Stimulated activated CD8-positive, alpha-beta memory T cell treated with anti-CD3 and anti-CD28 coated beads, Interleukin-4, amount 100 ng/mL, for 48 hours (primary cell): Measurements from ENCODE around the gene SCO2.
"Not testable (repeated sequence)": the region's sequence is repeated elsewhere in the genome, so short reads cannot be mapped to it uniquely, and the experiment has no call there.

Source experiments
- DNase-seq: peaks from one replicate; pipeline ENCODE4 v3.0.0-alpha.2; 2020

Gene SCO2

DNA sequence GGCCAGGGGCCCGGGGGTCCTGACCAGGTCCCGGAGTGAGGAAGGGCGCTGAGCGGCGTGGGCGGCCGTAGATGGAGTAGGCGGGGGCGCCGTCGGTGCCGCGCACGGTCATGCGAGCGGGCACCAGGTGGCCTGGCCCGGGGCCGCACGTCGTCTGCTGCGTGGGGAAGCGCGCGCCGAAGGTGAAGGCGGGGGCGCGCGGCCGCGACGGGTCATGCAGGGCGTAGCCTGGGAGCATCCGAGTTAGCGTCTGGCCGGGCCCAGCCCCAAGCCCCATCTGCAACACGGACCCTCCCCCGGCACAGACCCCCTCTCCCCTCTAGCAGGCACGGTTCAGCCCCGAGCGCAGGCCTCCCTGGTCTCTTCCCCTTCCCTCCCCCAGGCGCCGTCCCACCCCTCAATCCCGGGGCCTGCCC, 6.2 kb upstream of the SCO2 start:
- peak; percentile 80 for DNase-seq

DNA sequence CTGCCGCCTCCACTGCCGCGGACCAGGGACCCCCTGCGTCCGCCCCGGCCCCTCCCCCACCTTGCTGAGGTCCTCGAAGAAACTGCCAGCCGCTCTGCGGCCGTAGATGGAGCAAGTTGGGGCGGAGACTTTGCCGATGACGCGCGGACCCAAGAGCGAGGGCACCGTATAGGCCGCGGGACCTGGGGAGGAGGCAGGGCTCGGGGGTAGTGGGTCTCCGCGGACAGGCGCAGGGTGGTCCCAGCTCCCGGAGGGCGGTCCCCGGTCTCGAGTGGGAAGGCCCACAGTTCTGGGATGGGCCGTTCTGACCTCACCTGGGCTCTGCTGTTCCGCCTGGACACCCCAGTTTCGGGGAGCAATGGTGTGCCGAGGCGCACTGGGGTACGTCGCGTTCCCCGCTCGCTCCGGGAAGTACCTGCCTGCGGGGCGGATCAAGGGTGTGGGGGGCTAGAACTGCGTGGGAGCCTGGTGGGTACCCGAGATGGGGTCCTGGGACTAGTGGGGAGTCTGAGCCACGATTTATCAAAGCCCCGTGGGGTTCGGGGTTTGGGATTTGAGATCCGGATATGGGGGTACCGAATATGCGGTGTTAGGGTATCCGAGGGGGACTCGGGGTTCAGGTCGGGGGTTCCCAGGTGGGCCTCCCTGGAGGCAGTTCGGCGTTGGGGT, 5.6 kb upstream of the SCO2 start:
- DNase-seq, result peak; percentile 91

- no peak for DNase-seq
Measured at GRCh38 chr22:50530580-50530876, 5.1 kb upstream of the SCO2 start.

DNA sequence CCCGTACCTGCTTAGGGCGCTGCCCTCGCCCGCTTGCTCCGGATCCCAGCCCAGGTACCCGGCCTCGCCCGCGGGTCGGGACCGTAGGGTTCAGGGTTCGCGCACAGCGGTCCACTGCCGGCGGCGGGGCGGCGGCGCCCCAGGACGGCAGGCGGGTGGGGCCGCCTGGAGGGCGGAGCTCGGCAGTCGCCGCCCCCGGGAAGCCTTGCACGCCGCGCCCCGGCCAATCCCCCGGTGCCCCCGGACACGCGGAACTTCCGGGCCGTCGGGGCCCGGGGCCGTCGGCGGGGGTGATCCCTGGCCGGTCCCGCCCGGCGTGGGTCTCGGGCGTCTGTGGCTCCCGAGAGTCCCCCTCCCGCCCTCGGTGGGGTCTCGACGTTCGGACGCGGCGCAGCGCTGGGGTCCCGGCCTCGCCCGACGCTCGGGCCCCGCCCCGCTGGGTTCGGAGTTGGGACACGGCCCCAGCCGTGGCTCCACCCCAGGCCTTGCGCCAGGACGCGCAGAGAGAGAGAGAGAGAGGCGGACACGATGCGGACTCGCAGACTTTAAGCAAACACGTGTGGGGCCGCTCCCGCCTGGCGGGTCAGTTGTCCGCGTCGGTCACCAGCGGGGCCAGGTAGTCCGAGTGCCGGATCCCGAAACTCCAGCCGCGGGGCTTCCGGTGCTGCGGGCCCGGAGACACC, 4.6 kb upstream of the SCO2 start, which contains the start of gene TYMP:
TSS of gene TYMP (minus strand) at position 116 of the 683 bp plus-strand sequence. CDS start 303 bp downstream, outside the sequence.
- DNase-seq, result peak; percentile 82

- no peak for DNase-seq
Measured at GRCh38 chr22:50529416-50529896, 4.1 kb upstream of the SCO2 start.

DNA sequence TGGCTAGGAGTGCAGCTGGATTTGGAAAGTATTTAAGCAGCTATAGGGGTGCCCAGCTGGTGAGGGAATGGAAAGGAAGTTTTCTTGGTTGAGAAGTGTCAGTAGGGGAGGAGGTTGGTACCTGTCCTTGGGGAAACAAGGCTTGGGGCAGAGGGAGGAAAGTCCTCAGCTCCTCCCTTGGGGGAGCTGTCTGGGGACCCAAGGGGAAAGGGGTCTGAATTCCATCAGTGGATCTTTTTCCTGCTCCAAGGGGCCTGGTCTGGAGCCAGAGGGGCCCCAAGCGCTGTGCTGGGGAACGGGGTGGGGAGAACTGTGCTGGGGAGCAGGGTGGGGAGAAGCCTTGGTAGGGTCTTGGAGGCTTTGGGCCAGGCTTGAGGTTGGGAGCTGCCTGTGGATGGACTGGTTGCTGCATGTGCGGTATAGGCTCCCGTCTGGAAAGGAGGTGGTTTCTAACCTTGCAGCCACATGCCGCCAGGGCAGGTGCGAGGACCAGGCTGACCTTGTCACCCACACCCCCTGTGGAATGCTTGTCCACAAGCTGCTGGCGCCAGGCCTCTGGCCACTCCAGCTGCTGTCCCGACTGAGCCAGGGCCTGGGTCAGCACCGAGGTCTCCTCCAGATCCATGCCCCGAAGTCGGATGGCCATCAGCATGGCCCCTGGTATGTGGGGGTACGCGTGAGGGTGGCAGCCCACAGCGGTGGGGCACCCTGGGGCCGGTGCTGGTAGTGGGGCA, 3.5 kb upstream of the SCO2 start:
- no peak for DNase-seq

GRCh38 chr22:50527921-50528681, 2.7 kb upstream of the SCO2 start:
- DNase-seq, result no peak

DNA sequence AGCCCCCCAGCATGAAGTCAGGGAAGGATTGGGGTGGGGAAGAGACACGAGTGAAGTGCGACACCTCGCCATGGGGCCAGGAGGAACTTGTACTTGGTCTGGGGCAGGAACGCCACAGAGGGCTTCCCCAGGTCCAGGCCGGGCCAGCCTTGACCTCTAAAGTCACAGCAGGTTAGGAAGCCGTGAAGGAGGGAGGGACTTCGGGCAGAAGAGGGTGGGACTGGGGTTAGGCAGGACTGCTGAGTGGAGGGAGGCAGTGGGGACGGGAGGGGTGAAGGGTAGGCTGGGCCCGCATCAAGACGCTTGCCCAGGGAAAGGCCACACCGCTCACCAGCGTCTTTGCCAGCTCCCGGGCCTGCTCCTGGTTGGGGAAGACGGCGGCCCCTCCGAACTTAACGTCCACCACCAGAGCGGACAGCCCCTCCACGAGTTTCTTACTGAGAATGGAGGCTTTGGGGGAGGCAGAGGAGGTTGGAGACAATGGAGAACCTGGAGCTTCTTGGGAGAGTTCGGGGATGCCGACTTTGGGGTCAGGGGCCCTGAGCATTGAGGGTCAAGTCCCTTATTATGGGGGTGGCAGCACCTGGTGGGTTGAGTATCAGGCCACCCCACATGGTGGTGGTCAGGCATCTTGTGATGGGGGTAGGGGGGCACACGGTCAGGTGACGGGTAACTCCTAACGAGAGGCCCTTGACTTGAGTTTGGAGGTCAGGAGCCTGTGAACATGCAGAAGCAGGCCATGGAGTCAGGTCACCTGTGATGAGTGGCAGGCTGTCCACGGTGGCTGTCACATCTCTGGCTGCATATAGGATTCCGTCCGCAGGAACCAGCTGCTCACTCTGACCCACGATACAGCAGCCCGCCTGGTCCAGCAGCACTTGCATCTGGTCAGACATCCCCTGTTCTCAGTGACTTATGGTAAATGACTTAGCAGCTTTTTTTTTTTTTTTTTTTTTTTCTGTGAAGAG, 1.7 kb upstream of the SCO2 start:
- DNase-seq, result peak; percentile 73

- peak; percentile 91 for DNase-seq
Measured at GRCh38 chr22:50526108-50526833, 873 bp upstream of the SCO2 start.

DNA sequence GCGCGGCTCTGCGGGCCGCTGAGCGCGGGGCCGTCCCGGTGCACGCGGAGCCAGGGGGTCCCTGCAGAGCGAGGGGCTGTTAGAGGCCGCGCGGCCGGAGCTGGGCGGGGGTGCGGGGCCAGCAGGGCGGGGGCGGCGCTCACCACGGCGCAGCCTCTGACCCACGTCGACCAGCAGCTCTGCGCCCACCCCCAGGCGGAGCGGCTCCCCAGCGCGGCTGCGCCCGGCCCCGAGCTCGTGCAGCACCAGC, 385 bp upstream of the SCO2 start:
- DNase-seq, result no peak

- DNase-seq, result no peak
Measured at GRCh38 chr22:50524676-50525103, 708 bp downstream of the SCO2 start.

- no peak for DNase-seq
Measured at GRCh38 chr22:50523806-50524675, 1.4 kb downstream of the SCO2 start.

- no peak for DNase-seq
Measured at GRCh38 chr22:50523458-50523805, 2.0 kb downstream of the SCO2 start.

DNA sequence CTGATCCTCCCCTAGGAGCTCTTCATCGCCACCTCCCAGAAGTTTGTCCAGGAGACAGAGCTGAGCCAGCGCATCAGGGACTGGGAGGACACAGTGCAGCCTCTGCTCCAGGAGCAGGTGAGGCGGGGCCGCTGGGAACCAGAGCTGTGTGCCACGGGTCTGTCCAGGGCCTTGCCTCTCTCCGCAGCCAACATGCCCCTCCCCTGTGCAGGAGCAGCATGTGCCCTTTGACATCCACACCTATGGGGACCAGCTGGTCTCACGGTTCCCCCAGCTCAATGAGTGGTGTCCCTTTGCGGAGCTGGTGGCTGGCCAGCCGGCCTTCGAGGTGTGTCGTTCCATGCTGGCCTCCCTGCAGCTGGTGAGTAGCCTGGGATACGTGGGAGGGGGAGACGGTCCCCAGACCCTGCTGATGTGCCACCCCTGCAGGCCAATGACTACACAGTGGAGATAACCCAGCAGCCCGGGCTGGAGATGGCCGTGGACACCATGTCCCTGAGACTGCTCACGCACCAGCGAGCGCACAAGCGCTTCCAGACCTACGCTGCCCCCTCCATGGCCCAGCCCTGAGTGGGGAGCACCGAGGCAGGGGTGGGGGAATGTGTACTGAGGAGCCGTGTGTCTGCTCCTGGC, 2.5 kb downstream of the SCO2 start:
- no peak for DNase-seq

DNA sequence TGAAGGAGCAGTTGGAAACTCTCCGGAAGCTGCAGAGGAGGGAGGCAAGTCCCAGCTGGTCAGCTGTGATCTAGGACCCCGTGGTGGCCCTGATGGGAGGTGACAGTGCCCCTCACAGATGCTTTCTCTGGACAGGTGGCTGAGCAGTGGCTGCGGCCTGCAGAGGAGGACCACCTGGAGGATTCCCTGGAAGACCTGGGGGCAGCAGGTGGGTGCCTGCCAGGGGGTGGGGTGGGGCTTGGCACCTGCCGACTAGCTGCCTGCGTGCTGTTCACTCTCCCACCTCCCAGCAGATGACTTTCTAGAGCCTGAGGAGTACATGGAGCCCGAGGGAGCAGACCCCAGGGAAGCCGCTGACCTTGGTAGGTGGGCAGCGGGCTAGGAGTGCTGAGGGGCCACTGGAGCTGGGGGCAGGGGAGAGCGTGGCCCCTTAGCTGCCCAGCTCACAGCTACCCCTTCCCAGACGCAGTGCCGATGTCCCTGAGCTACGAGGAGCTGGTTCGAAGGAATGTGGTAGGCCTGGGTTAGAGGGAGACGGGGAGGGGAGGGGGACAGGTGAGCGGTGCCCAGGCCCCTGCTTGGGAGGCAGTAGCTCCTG, 3.1 kb downstream of the SCO2 start:
- DNase-seq, result no peak

GRCh38 chr22:50521710-50522109, 3.7 kb downstream of the SCO2 start:
- no peak for DNase-seq

DNA sequence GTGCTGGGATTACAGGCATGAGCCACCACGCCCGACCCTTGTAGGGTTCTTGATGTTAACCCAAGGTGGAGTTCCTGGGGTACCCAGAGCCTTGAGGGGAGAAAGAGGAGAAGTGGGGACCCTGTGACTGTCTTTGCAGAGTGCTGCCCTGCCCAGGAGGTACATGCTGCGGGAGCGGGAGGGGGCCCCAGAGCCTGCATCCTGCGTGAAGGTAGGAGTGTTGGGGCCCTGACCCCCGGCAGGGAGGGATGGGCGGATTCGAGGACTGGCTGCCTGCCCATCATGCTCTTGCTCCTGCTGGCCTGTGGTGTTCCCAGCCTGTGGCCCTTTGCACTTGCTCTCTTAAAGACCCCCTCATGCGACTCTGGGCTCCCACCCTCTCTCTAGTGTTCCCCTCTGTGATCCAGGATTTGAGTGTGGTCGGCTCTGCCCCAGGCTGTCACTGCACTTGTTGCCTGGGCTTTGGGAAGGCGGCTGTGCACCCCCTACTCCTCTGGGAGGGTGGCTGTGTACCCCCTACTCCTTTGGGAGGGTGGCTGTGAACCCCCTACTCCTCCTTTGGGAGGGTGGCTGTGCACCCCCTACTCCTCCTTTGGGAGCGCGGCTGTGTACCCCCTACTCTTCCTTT, 4.5 kb downstream of the SCO2 start:
- no peak for DNase-seq

DNA sequence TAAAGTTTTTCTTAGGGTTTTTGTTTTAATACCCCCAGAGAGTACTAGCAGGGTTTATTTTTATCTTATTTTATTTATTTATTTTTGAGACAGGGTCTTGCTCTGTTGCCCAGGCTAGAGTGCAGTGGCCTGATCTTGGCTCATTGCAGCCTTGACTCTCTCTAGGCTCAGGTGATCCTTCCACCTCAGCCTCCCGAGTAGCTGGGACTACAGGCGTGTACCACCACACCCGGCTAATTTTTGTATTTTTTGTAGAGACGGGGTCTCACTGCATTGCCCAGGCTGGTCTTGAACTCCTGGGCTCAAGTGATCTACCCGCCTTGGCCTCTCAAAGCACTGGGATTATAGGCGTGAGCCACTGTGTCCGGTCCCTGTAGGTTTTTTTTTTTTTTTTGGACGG, 5.2 kb downstream of the SCO2 start:
- DNase-seq, result not testable (repeated sequence)

DNA sequence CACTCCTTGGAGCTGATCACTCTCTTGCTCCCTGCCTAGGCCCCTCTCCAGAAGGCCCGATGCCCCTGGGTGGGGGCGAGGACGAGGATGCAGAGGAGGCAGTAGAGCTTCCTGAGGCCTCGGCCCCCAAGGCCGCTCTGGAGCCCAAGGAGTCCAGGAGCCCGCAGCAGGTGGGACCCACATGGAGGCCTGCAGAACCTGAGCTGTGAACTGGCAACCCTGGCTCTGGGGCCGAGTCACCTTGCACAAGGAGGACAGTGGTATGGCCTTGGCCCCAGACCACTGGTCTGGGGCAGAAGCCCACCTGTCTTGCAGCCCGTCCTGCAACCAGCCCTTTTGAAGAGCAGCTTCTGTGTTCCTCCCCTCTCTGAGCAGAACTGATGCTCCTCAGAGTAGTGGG, 6.2 kb downstream of the SCO2 start:
- no peak for DNase-seq
